Hepatocyte (in vitro differentiated cells): ENCODE data around the gene MARCHF5. TPM values are rescaled to one million over a fixed set of nuclear protein-coding genes. Genes with fewer than 3 reads are reported as not detected.

Experiments used
- DNase-seq: peaks from one replicate; pipeline ENCODE4 v3.0.0-alpha.2; 2016; ENCODE audit warnings: low spot score
- H2AFZ ChIP-seq: fragments of 200-600 bp; sonication (generic); 2 replicates; pipeline ENCODE4 v1.6.0; 2016; ENCODE audit warnings: antibody characterized with exemption, mild to moderate bottlenecking
- H3K27ac ChIP-seq: fragments of 200-600 bp; sonication (generic); 2 replicates; pipeline ENCODE4 v1.5.1; 2016; ENCODE audit warnings: mild to moderate bottlenecking
- H3K27me3 ChIP-seq: fragments of 200-600 bp; sonication (generic); 2 replicates; pipeline ENCODE4 v1.6.1; 2016
- H3K36me3 ChIP-seq: fragments of 200-600 bp; sonication (generic); replicated peaks from 2 replicates; pipeline ENCODE4 v1.5.1; 2016; ENCODE audit warnings: low read depth; ENCODE audit not compliant: insufficient read depth
- H3K4me1 ChIP-seq: fragments of 200-600 bp; sonication (generic); 2 replicates; pipeline ENCODE4 v1.5.1; 2016; ENCODE audit warnings: mild to moderate bottlenecking, moderate library complexity; ENCODE audit not compliant: insufficient read depth
- H3K4me2 ChIP-seq: fragments of 200-600 bp; sonication (generic); 2 replicates; pipeline ENCODE4 v1.6.0; 2016
- H3K4me3 ChIP-seq: fragments of 200-600 bp; sonication (generic); 2 replicates; pipeline ENCODE4 v1.5.1; 2016; ENCODE audit warnings: mild to moderate bottlenecking
- H3K79me2 ChIP-seq: fragments of 200-600 bp; sonication (generic); 2 replicates; pipeline ENCODE4 v1.6.0; 2017; ENCODE audit warnings: mild to moderate bottlenecking
- H3K9me2 ChIP-seq: fragments of 200-600 bp; sonication (generic); replicated peaks from 2 replicates; pipeline ENCODE4 v1.6.0; 2017; ENCODE audit warnings: mild to moderate bottlenecking; ENCODE audit not compliant: insufficient read depth
- H3K9me3 ChIP-seq: fragments of 200-600 bp; sonication (generic); 2 replicates; pipeline ENCODE4 v1.5.1; 2016; ENCODE audit warnings: low read depth, mild to moderate bottlenecking
- H4K20me1 ChIP-seq: fragments of 200-600 bp; sonication (generic); 2 replicates; pipeline ENCODE4 v1.6.0; 2016; ENCODE audit warnings: mild to moderate bottlenecking; ENCODE audit not compliant: insufficient read depth, poor library complexity, severe bottlenecking
- CTCF ChIP-seq: fragments of 200-600 bp; sonication (generic); IDR thresholded peaks from 2 replicates; pipeline ENCODE4 v1.5.1; 2016; ENCODE audit warnings: antibody characterized with exemption, mild to moderate bottlenecking; ENCODE audit not compliant: poor library complexity
- EZH2 ChIP-seq: fragments of 200-600 bp; sonication (generic); IDR thresholded peaks from 2 replicates; pipeline ENCODE4 v1.6.1; 2016; ENCODE audit warnings: antibody characterized with exemption, mild to moderate bottlenecking, borderline replicate concordance
- EZH2phosphoT487 ChIP-seq: fragments of 200-600 bp; sonication (generic); IDR thresholded peaks from one replicate; pipeline ENCODE4 v1.6.1; 2018; ENCODE audit warnings: antibody characterized with exemption, mild to moderate bottlenecking, low read depth, moderate library complexity; ENCODE audit not compliant: unreplicated experiment, severe bottlenecking
- WGBS: methylation state at CpG from one replicate; pipeline ENCODE4 v1.1.6; 2016; ENCODE audit warnings: low lambda C conversion rate; ENCODE audit errors: missing lambda C conversion rate; 5-methylcytosine and 5-hydroxymethylcytosine counted together
- polyA plus RNA-seq: library from polyadenylated mRNA; unstranded; fragments of >200 nt; fragmentation: Nextera tagmentation; extraction: Ambion mirVana; gene quantifications from 2 replicates; pipeline ENCODE4 v1.2.1, GENCODE V29; 2016
- total RNA-seq: library from RNA; depleted of rRNA; stranded (reverse); fragments of >200 nt; gene quantifications from 2 replicates; pipeline ENCODE4 v1.2.3, GENCODE V29; 2014

Gene MARCHF5
- total and polyA plus RNA-seq, 2 experiments from 2014 or later = 36.4 to 62.2 TPM

DNA sequence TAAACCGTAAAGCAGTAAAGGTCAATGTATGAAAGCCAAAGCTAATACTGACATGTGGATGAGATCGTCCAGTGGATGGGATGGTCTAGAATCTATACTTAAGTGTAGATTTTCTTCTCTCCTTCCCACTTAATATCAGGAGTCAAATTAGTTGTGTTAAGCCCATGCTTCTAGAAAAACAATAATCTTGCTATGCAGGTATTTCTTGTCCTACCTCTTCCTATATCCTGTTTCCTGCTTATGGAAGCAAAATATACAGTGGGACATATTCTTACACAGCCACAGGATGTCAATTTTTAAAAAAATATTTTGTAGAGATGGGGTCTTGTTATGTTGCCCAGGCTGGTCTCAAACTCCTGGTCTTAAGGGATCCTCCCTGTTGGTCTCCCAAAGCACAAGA is 27.6 kb upstream of the MARCHF5 start:
- Histone ChIP-seq H3K9me2 (no peaks in the 10 kb centered on the region), H3K36me3 (no peaks in the 10 kb centered on the region), H3K4me1 (peaks cover 3% of the 10 kb centered on the region), H4K20me1 (no peaks in the 10 kb centered on the region), H3K9me3 (no peaks in the 10 kb centered on the region), H3K4me3 (no peak overlapping the region), H3K79me2 (peaks cover 2% of the 10 kb centered on the region), H2AFZ (no peak overlapping the region), H3K27me3 (no peaks in the 10 kb centered on the region), H3K27ac (no peak overlapping the region), H3K4me2 (no peak overlapping the region)
- 92% methylated on average over 2 of the region's 2 CpGs for WGBS
- TF ChIP-seq EZH2phosphoT487 = no peak
- TF ChIP-seq EZH2 = no peak
- TF ChIP-seq CTCF = no peak
- DNase-seq = no peak

DNA sequence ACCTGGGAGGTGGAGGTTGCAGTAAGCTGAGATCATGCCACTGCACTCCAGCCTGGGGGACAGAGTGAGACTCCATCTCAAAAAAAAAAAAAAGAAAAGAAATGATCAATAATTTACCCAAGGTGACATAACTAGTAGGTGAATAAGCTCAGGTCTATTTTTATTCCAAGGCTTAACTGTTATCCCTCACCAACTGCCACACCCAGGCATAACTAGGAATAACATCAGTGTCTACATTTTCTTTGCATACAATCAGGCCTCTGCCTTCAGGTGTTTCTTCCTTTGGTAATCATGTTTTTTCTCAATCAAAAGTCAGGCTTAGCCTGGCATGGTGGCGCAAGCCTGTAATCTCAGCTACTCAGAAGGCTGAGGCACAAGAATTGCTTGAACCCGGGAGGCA is 26.7 kb upstream of the MARCHF5 start:
- H3K27me3 ChIP-seq = no peaks in the 10 kb centered on the region
- no peaks in the 10 kb centered on the region for H3K9me3 ChIP-seq
- H3K4me3 ChIP-seq = no peak overlapping the region
- no peak overlapping the region for H2AFZ ChIP-seq
- no peak for DNase-seq
- H3K4me2 ChIP-seq = no peak overlapping the region
- no peaks in the 10 kb centered on the region for H3K9me2 ChIP-seq
- TF ChIP-seq CTCF = no peak
- no peak for TF ChIP-seq EZH2
- TF ChIP-seq EZH2phosphoT487 = no peak
- H3K27ac ChIP-seq = no peak overlapping the region
- no peaks in the 10 kb centered on the region for H4K20me1 ChIP-seq
- WGBS = 100% methylated on average over 2 of the region's 2 CpGs
- no peaks in the 10 kb centered on the region for H3K36me3 ChIP-seq
- H3K4me1 ChIP-seq = peaks cover 3% of the 10 kb centered on the region
- H3K79me2 ChIP-seq = peaks cover 2% of the 10 kb centered on the region

DNA sequence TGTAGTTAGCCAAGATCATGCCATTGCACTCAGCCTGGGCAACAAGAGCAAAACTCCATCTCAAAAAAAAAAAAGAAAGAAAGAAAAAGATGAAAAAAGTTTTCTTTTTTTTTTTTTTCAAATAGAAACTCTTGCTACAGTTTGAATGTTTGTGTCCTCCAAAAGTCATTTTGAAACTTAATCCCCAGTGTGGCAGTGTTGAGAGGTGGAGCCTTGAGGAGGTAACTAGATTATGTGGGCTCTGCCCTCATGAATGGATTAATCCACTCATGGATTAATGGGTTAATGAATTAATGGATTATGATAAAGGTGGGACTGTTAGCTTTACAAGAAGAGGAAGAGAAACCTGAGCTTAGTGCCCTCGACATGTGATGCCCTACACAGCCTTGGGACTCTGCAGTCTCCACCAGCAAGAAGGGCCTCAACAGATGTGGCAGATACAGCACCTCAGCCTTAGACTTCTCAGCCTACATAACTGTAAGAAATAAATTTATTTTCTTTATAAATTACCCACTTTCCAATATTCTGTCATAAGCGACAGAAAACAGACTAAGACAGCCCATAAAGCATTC is 25.2 kb upstream of the MARCHF5 start:
- Histone ChIP-seq H3K27ac (no peak overlapping the region), H3K4me2 (no peak overlapping the region), H3K4me3 (no peak overlapping the region), H3K9me2 (no peaks in the 10 kb centered on the region), H3K4me1 (peaks cover 3% of the 10 kb centered on the region), H3K36me3 (no peaks in the 10 kb centered on the region), H3K27me3 (no peaks in the 10 kb centered on the region), H3K79me2 (no peaks in the 10 kb centered on the region), H3K9me3 (no peaks in the 10 kb centered on the region), H2AFZ (no peak overlapping the region), H4K20me1 (no peaks in the 10 kb centered on the region)
- no peak for DNase-seq
- TF ChIP-seq CTCF (no peak), EZH2 (no peak), EZH2phosphoT487 (no peak)
- WGBS = 72% methylated on average over 2 of the region's 2 CpGs

DNA sequence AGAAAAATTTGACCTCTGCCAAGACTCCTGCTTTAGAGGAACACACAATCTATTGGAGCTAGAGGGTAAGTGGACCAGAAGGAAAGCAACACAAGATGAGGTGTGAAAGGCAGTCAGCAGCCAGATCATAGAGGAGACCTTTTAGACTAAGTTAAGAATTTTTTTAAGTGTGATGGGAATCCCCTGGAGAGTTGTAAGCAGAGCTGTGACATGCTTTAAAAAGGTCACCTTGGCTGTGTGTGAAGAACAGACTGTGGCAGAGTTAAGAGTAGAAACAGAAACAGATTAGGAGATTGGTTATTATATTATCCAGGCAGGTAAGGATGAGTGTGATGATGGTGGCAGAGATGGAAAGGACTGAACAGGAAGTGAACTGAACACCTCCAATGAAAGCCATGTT is 23.6 kb upstream of the MARCHF5 start:
- Histone ChIP-seq H3K27me3 (no peaks in the 10 kb centered on the region), H3K4me2 (no peak overlapping the region), H3K79me2 (no peaks in the 10 kb centered on the region), H3K9me3 (no peaks in the 10 kb centered on the region), H2AFZ (no peak overlapping the region), H3K36me3 (no peaks in the 10 kb centered on the region), H3K4me3 (no peak overlapping the region), H3K9me2 (no peaks in the 10 kb centered on the region), H4K20me1 (no peaks in the 10 kb centered on the region), H3K27ac (no peak overlapping the region), H3K4me1 (peaks cover 3% of the 10 kb centered on the region)
- TF ChIP-seq CTCF = no peak
- TF ChIP-seq EZH2 = no peak
- no peak for TF ChIP-seq EZH2phosphoT487
- DNase-seq = no peak
